Caco-2 (cell line): Measurements from ENCODE around the gene TMEM117. TPM values are rescaled to one million over a fixed set of nuclear protein-coding genes. Genes with fewer than 3 reads are reported as not detected.

Experiments
- BruUV-seq: library from RNA; stranded (reverse); fragments of 400-500 nt; replicated peaks from 2 replicates; lab custom pipeline; 2021; lab: Mats Ljungman, UMichigan
- CTCF ChIA-PET: fragments of 300-600 bp; sonication (Branson Sonifier 250); formaldehyde crosslinking; loops from one replicate; lab custom pipeline; 2022; ENCODE audit warnings: antibody characterized with exemption; lab: Charles Lee
- POLR2A ChIA-PET: fragments of 300-600 bp; sonication (Branson Sonifier 250); formaldehyde crosslinking; loops from one replicate; lab custom pipeline; 2022; ENCODE audit warnings: antibody characterized with exemption; lab: Charles Lee
- DNase-seq, 2 experiments: peaks; one replicate each; pipeline versions ENCODE4 v3.0.0 to v3.0.0-alpha.2; 2020 to 2022
- H3K27me3 ChIP-seq: replicated peaks from 2 replicates; pipeline ENCODE4 v1.6.0; 2011; ENCODE audit warnings: low read length; ENCODE audit not compliant: control insufficient read depth, insufficient read depth
- H3K36me3 ChIP-seq: 2 replicates; pipeline ENCODE4 v1.5.1; 2011; ENCODE audit warnings: low read length; ENCODE audit not compliant: control insufficient read depth, insufficient read depth
- H3K4me1 ChIP-seq: fragments of 250-450 bp; sonication (Bioruptor Pico); 2 replicates; pipeline ENCODE4 v1.5.1; 2020; ENCODE audit warnings: mild to moderate bottlenecking
- H3K4me3 ChIP-seq: 2 replicates; pipeline ENCODE4 v1.5.1; 2011; ENCODE audit warnings: low read depth, mild to moderate bottlenecking, control low read depth, low read length
- H3K9me3 ChIP-seq: fragments of 250-450 bp; sonication (Bioruptor Pico); 2 replicates; pipeline ENCODE4 v1.5.1; 2020; ENCODE audit warnings: mild to moderate bottlenecking, moderate library complexity
- H3K27ac Mint-ChIP-seq: one replicate; pipeline ENCODE4 v1.8.0; 2022; ENCODE audit warnings: mixed read lengths; ENCODE audit not compliant: unreplicated experiment
- H3K27me3 Mint-ChIP-seq: one replicate; pipeline ENCODE4 v1.8.0; 2022; ENCODE audit warnings: mixed read lengths; ENCODE audit not compliant: insufficient read depth, unreplicated experiment
- H3K36me3 Mint-ChIP-seq: one replicate; pipeline ENCODE4 v1.8.0; 2022; ENCODE audit warnings: mild to moderate bottlenecking, mixed read lengths; ENCODE audit not compliant: insufficient read depth, unreplicated experiment
- H3K4me1 Mint-ChIP-seq: one replicate; pipeline ENCODE4 v1.8.0; 2022; ENCODE audit warnings: low read depth, mixed read lengths; ENCODE audit not compliant: unreplicated experiment
- H3K4me3 Mint-ChIP-seq: one replicate; pipeline ENCODE4 v1.8.0; 2022; ENCODE audit warnings: mild to moderate bottlenecking, moderate library complexity, mixed read lengths; ENCODE audit not compliant: unreplicated experiment
- H3K9me3 Mint-ChIP-seq: one replicate; pipeline ENCODE4 v1.8.0; 2022; ENCODE audit warnings: mixed read lengths; ENCODE audit not compliant: unreplicated experiment
- intact Hi-C: fragments of 100-400 bp; cut with micrococcal nuclease; formaldehyde crosslinking; loops from one replicate; pipeline ENCODE4 v1.10.0; 2022; ENCODE audit not compliant: unreplicated experiment
- total RNA-seq: library from RNA; stranded (reverse); gene quantifications from 2 replicates; pipeline ENCODE4 v1.2.3, GENCODE V29; 2022
- TF ChIP-seq, protein P1 (sequence below), 2 experiments: fragments of 200-600 bp in 1 of 2; IDR thresholded peaks; 1 replicate in 1 of 2; 2 replicates in 1 of 2; pipeline versions ENCODE4 v1.5.1 to v1.8.0; 2011 to 2022; ENCODE audit warnings: antibody characterized with exemption in 1 of 2, control low read depth in 1 of 2, inconsistent platforms in 1 of 2, low read depth in 1 of 2, low read length in 1 of 2, mild to moderate bottlenecking in 1 of 2, moderate library complexity in 1 of 2; ENCODE audit not compliant: insufficient read depth in 1 of 2, severe bottlenecking in 1 of 2, unreplicated experiment in 1 of 2

TMEM117 gene
- total RNA-seq, 1 experiment from 2014 or later, result 34.1 TPM

DNA sequence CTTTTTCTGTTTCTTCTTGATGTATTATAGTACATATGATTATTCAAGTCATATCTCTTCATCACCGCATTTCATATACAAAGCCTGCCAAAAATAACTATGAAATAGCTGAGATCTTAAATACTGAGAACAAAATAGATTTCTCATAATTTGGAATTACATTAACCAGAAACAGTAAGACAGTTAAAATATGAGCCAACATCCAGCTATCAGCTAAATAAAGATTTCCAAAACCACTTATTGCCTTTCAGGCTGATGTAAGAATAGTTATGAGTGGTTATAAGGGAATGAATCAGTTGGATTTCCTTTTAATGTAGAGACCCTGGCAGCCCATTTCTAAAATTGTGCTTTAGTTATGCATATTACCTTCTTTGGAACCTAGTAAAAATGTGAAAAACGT lies 47.4 kb downstream of the TMEM117 start:
- Mint-ChIP-seq H3K4me3 (no peak overlapping the region), H3K36me3 (no peaks in the 10 kb centered on the region), H3K4me1 (peaks cover 14% of the 10 kb centered on the region), H3K27me3 (no peaks in the 10 kb centered on the region), H3K9me3 (no peaks in the 10 kb centered on the region), H3K27ac (no peak overlapping the region)
- Histone ChIP-seq H3K27me3 (no peaks in the 10 kb centered on the region), H3K4me3 (no peak overlapping the region), H3K36me3 (no peaks in the 10 kb centered on the region), H3K9me3 (no peaks in the 10 kb centered on the region), H3K4me1 (no peaks in the 10 kb centered on the region)
- BruUV-seq, result no TSS peak
- ChIA-PET CTCF (interaction anchor here (0.7 to 4.2 kb wide), 3 partner anchors 77 to 106 kb away, joined by 3 to 73 read pairs (median 21); partner anchors contain the start of gene TWF1), POLR2A (interaction anchor here (1.1 kb wide), 1 partner anchor 107 kb away, joined by 5 read pairs; no protein-coding TSS in a partner anchor)
- TF ChIP-seq, protein P1, sequence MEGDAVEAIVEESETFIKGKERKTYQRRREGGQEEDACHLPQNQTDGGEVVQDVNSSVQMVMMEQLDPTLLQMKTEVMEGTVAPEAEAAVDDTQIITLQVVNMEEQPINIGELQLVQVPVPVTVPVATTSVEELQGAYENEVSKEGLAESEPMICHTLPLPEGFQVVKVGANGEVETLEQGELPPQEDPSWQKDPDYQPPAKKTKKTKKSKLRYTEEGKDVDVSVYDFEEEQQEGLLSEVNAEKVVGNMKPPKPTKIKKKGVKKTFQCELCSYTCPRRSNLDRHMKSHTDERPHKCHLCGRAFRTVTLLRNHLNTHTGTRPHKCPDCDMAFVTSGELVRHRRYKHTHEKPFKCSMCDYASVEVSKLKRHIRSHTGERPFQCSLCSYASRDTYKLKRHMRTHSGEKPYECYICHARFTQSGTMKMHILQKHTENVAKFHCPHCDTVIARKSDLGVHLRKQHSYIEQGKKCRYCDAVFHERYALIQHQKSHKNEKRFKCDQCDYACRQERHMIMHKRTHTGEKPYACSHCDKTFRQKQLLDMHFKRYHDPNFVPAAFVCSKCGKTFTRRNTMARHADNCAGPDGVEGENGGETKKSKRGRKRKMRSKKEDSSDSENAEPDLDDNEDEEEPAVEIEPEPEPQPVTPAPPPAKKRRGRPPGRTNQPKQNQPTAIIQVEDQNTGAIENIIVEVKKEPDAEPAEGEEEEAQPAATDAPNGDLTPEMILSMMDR (IDR thresholded peaks at IDR 0.05; ENCODE audit: insufficient read depth in 1 of 2, low read depth in 1 of 2, low read length in 1 of 2, severe bottlenecking in 1 of 2, unreplicated experiment in 1 of 2), result no peak
- intact Hi-C loops, result loop anchor here (2.0 to 5.0 kb wide), 2 partner anchors 381 to 536 kb away; no protein-coding TSS in a partner anchor
- no peak for DNase-seq

DNA sequence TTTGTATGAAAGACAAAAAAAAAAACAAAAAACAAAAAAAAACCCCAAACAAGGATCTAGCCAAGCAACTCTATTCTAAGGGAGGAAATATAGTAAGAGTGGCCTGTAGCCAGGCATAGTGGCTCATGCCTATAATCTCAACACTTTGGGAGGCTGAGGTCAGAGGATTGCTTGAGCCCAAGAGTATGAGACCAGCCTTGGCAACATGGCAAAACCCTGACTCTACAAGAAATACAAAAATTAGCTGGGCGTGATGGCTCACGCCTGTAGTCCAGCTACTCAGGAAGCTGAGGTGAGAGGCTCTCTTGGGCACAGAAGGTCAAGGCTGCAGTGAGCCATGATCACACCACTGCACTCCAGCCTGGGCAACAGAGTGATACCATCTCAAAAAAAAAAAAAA lies 47.9 kb downstream of the TMEM117 start:
- Mint-ChIP-seq H3K4me1 (peaks cover 14% of the 10 kb centered on the region), H3K27ac (no peak overlapping the region), H3K36me3 (no peaks in the 10 kb centered on the region), H3K9me3 (no peaks in the 10 kb centered on the region), H3K4me3 (no peak overlapping the region), H3K27me3 (no peaks in the 10 kb centered on the region)
- CTCF ChIA-PET, result interaction anchor here (0.6 to 4.2 kb wide), 4 partner anchors 78 to 115 kb away, joined by 3 to 73 read pairs (median 12); partner anchors contain the start of gene TWF1
- Histone ChIP-seq H3K36me3 (no peaks in the 10 kb centered on the region), H3K4me1 (no peaks in the 10 kb centered on the region), H3K4me3 (no peak overlapping the region), H3K9me3 (no peaks in the 10 kb centered on the region), H3K27me3 (no peaks in the 10 kb centered on the region)
- no peak for DNase-seq
- TF ChIP-seq, protein P1 (IDR thresholded peaks at IDR 0.05; ENCODE audit: insufficient read depth in 1 of 2, low read depth in 1 of 2, low read length in 1 of 2, severe bottlenecking in 1 of 2, unreplicated experiment in 1 of 2), result no peak
- POLR2A ChIA-PET, result no interaction called here
- no TSS peak for BruUV-seq
- intact Hi-C loops, result loop anchor here (2.0 to 5.0 kb wide), 2 partner anchors 381 to 536 kb away; no protein-coding TSS in a partner anchor

DNA sequence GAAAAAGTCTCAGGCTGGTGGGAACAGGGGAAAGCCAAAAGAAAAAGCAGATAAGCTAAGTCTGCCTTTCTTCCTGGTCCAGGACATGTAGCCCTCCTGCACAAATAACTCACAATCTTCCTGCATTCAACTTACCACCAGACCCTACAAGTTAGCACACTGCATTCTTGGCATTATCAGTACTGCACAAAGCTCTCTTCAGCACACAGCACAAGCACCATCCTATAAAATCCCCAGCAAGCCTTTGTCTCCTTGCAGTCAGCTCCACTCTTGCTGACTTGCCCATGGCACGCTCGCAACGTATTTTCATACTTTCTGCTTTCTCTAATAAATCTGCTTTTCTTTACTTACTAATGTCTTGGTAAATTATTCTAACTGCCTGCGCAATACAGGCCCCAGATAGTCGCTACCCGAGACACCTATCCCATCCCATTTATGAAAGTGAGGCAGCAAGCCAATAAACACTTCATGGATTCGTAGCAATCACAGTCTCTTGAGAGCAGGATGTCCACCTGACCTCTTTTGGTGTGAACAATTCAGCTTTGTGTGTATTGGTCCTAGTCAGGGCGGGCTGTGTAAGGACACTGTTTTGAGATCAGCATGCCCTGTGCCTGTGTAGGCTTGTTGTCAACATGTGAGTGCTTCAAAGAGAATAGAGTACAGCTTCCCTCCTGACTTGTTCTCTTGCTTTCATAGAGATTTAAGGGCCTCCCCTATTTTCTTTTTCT lies 49.0 kb downstream of the TMEM117 start:
- H3K4me1 ChIP-seq, result no peaks in the 10 kb centered on the region
- H3K4me3 ChIP-seq, result no peak overlapping the region
- no peaks in the 10 kb centered on the region for H3K36me3 ChIP-seq
- intact Hi-C loops, result loop anchor here (5.0 kb wide), 1 partner anchor 538 kb away; no protein-coding TSS in a partner anchor
- no peaks in the 10 kb centered on the region for H3K27me3 ChIP-seq
- no TSS peak for BruUV-seq
- H3K4me1 Mint-ChIP-seq, result peaks cover 14% of the 10 kb centered on the region
- H3K9me3 ChIP-seq, result no peaks in the 10 kb centered on the region
- H3K27me3 Mint-ChIP-seq, result no peaks in the 10 kb centered on the region
- no peak for DNase-seq
- H3K27ac Mint-ChIP-seq, result no peak overlapping the region
- ChIA-PET CTCF (interaction anchor here (0.6 to 4.2 kb wide), 3 partner anchors 87 to 119 kb away, joined by 4 to 73 read pairs (median 4); no protein-coding TSS in a partner anchor), POLR2A (no interaction called here)
- H3K9me3 Mint-ChIP-seq, result no peaks in the 10 kb centered on the region
- H3K4me3 Mint-ChIP-seq, result no peak overlapping the region
- TF ChIP-seq, protein P1 (IDR thresholded peaks at IDR 0.05; ENCODE audit: insufficient read depth in 1 of 2, low read depth in 1 of 2, low read length in 1 of 2, severe bottlenecking in 1 of 2, unreplicated experiment in 1 of 2), result no peak
- H3K36me3 Mint-ChIP-seq, result no peaks in the 10 kb centered on the region
